HCT116 (cell line): ENCODE data around the gene CDH3. TPM values are rescaled to one million over a fixed set of nuclear protein-coding genes. Genes with fewer than 3 reads are reported as not detected.

Experiments used
- ATAC-seq: fragments of 200-7000 bp; cut with Tn5 transposase; 2 replicates; pipeline ENCODE4 v1.9.1; 2020; ENCODE audit warnings: mild to moderate bottlenecking, moderate library complexity
- BruUV-seq: library from RNA; stranded (reverse); fragments of 400-500 nt; replicated peaks from 2 replicates; lab custom pipeline; 2021; lab: Mats Ljungman, UMichigan
- CTCF ChIA-PET: fragments of 300-600 bp; sonication (Branson Sonifier 250); formaldehyde crosslinking; loops from one replicate; lab custom pipeline; 2021; ENCODE audit warnings: antibody characterized with exemption; lab: Charles Lee
- POLR2A ChIA-PET: fragments of 300-600, 350-600 bp; sonication (Branson Sonifier 250); formaldehyde crosslinking; loops from one replicate; lab custom pipeline; 2021; ENCODE audit warnings: antibody characterized with exemption; lab: Charles Lee
- RAD21 ChIA-PET, 2 experiments: fragments of 300-600 bp; sonication (Branson Sonifier 250); formaldehyde crosslinking; loops; one replicate each; lab custom pipeline; 2023; ENCODE audit warnings: low total read pairs in 2 of 2; ENCODE audit not compliant: uncharacterized antibody in 2 of 2, unreplicated experiment in 2 of 2, low non-redundant PET in 1 of 2; lab: Charles Lee
- DNase-seq: peaks from one replicate; pipeline ENCODE4 v3.0.0-alpha.2; 2010; ENCODE audit warnings: low read depth, low spot score
- H2AFZ ChIP-seq: fragments of 200-600 bp; shearing (Covaris generic), sonication (generic); 2 replicates; pipeline ENCODE4 v1.6.1; 2017; ENCODE audit warnings: low read depth, mixed run types, mixed read lengths, antibody characterized with exemption, low read length; ENCODE audit not compliant: poor library complexity, severe bottlenecking
- H3K27ac ChIP-seq: 2 replicates; pipeline ENCODE4 v1.5.1; 2012; ENCODE audit warnings: low read depth, low read length
- H3K27me3 ChIP-seq: fragments of 200-600 bp; sonication (generic); 2 replicates; pipeline ENCODE4 v1.6.1; 2016; ENCODE audit warnings: mixed run types, low read length, mixed read lengths; ENCODE audit not compliant: insufficient read depth
- H3K36me3 ChIP-seq, 2 experiments: fragments of 200-500 bp in 1 of 2; fragments of 200-600 bp in 1 of 2; sonication (Bioruptor generic) in 1 of 2; sonication (generic) in 1 of 2; 2 replicates each; pipeline versions ENCODE4 v1.5.1 to v1.6.1; 2014 to 2016; ENCODE audit warnings: low read length in 2 of 2, inconsistent platforms in 1 of 2, mixed read lengths in 1 of 2, mixed run types in 1 of 2; ENCODE audit not compliant: insufficient read depth in 2 of 2, control insufficient read depth in 1 of 2
- H3K4me1 ChIP-seq, 2 experiments: fragments of 200-600 bp in 1 of 2; sonication (generic) in 1 of 2; 2 replicates each; pipeline versions ENCODE4 v1.5.1 to v1.6.1; 2012 to 2017; ENCODE audit warnings: low read length in 2 of 2, inconsistent platforms in 1 of 2, mild to moderate bottlenecking in 1 of 2, mixed read lengths in 1 of 2, mixed run types in 1 of 2, moderate library complexity in 1 of 2; ENCODE audit not compliant: insufficient read depth in 2 of 2, control insufficient read depth in 1 of 2
- H3K4me2 ChIP-seq: fragments of 200-600 bp; sonication (generic); 2 replicates; pipeline ENCODE4 v1.6.1; 2017; ENCODE audit warnings: mixed run types, low read length, mixed read lengths
- H3K4me3 ChIP-seq, 2 experiments: fragments of 200-600 bp in 1 of 2; sonication (generic) in 1 of 2; replicated peaks in 1 of 2; 2 replicates each; pipeline ENCODE4 v1.5.1; 2011 to 2016; ENCODE audit warnings: low read length in 2 of 2, control low read depth in 1 of 2, low read depth in 1 of 2, mild to moderate bottlenecking in 1 of 2, mixed read lengths in 1 of 2, mixed run types in 1 of 2
- H3K79me2 ChIP-seq: fragments of 200-600 bp; sonication (generic); 2 replicates; pipeline ENCODE4 v1.6.1; 2017; ENCODE audit warnings: mild to moderate bottlenecking, mixed run types, low read length, moderate library complexity, mixed read lengths; ENCODE audit not compliant: insufficient read depth
- H3K9ac ChIP-seq: fragments of 200-600 bp; sonication (generic); 2 replicates; pipeline ENCODE4 v1.6.1; 2016; ENCODE audit warnings: low read length, mixed read lengths
- H3K9me2 ChIP-seq: fragments of 200-600 bp; sonication (generic), shearing (Covaris generic); 2 replicates; pipeline ENCODE4 v1.6.1; 2017; ENCODE audit warnings: mixed run types, mild to moderate bottlenecking, moderate library complexity; ENCODE audit not compliant: insufficient read depth
- H3K9me3 ChIP-seq, 2 experiments: fragments of 200-500 bp in 1 of 2; fragments of 200-600 bp in 1 of 2; sonication (Bioruptor generic) in 1 of 2; sonication (generic) in 1 of 2; 2 replicates each; pipeline ENCODE4 v1.6.1; 2014 to 2017; ENCODE audit warnings: low read length in 2 of 2, mixed read lengths in 2 of 2, inconsistent platforms in 1 of 2, low read depth in 1 of 2, mild to moderate bottlenecking in 1 of 2, mixed run types in 1 of 2, moderate library complexity in 1 of 2; ENCODE audit not compliant: control insufficient read depth in 1 of 2, insufficient read depth in 1 of 2
- H4K20me1 ChIP-seq: fragments of 200-600 bp; sonication (generic), shearing (Covaris generic); 2 replicates; pipeline ENCODE4 v1.6.1; 2017; ENCODE audit warnings: mixed run types, mild to moderate bottlenecking, moderate library complexity; ENCODE audit not compliant: insufficient read depth
- ATF3 ChIP-seq: IDR thresholded peaks from 2 replicates; pipeline ENCODE4 v1.6.1; 2012
- CEBPB ChIP-seq: IDR thresholded peaks from 2 replicates; pipeline ENCODE4 v1.6.1; 2012; ENCODE audit warnings: low read depth
- EGR1 ChIP-seq: IDR thresholded peaks from 2 replicates; pipeline ENCODE4 v1.6.1; 2012; ENCODE audit warnings: low read depth
- ELF1 ChIP-seq: IDR thresholded peaks from 2 replicates; pipeline ENCODE4 v1.6.1; 2012; ENCODE audit warnings: low read depth, borderline replicate concordance
- EZH2 ChIP-seq: fragments of 200-600 bp; sonication (generic); IDR thresholded peaks from 2 replicates; pipeline ENCODE4 v1.6.1; 2017; ENCODE audit warnings: antibody characterized with exemption, mixed run types
- EZH2phosphoT487 ChIP-seq: fragments of 200-600 bp; IDR thresholded peaks from 2 replicates; pipeline ENCODE4 v1.6.1; 2018; ENCODE audit warnings: antibody characterized with exemption, borderline replicate concordance
- FOSL1 ChIP-seq: IDR thresholded peaks from 2 replicates; pipeline ENCODE4 v1.6.1; 2012; ENCODE audit warnings: low read depth
- POLR2A ChIP-seq: IDR thresholded peaks from 2 replicates; pipeline ENCODE4 v1.7.0; 2011; ENCODE audit warnings: borderline replicate concordance; ENCODE audit not compliant: insufficient read depth, insufficient read length; ENCODE audit errors: extremely low read depth
- REST ChIP-seq: IDR thresholded peaks from 2 replicates; pipeline ENCODE4 v1.6.1; 2012; ENCODE audit warnings: low read depth
- SIN3A ChIP-seq: IDR thresholded peaks from 2 replicates; pipeline ENCODE4 v1.6.1; 2012; ENCODE audit warnings: low read depth
- SP1 ChIP-seq: IDR thresholded peaks from 2 replicates; pipeline ENCODE4 v1.6.1; 2012; ENCODE audit warnings: low read depth
- YY1 ChIP-seq: IDR thresholded peaks from 2 replicates; pipeline ENCODE4 v1.6.1; 2011; ENCODE audit warnings: low read length, low read depth, moderate library complexity, mild to moderate bottlenecking; ENCODE audit not compliant: insufficient replicate concordance; ENCODE audit errors: extremely low read depth
- intact Hi-C: fragments of 100-400 bp; cut with micrococcal nuclease; formaldehyde crosslinking; loops from 2 replicates; pipeline ENCODE4 v1.10.0; 2022
- total RNA-seq: library from RNA; stranded (reverse); gene quantifications from one replicate; pipeline ENCODE4 v1.2.1, GENCODE V29; 2021; ENCODE audit not compliant: unreplicated experiment
- TF ChIP-seq, protein P1 (sequence below): IDR thresholded peaks from 2 replicates; pipeline ENCODE4 v1.6.1; 2012
- TF ChIP-seq, protein P2 (sequence below): IDR thresholded peaks from 2 replicates; pipeline ENCODE4 v1.6.1; 2011; ENCODE audit warnings: mild to moderate bottlenecking, low read length, moderate library complexity; ENCODE audit not compliant: insufficient replicate concordance; ENCODE audit errors: extremely low read depth
- TF ChIP-seq, protein P3 (sequence below), 3 experiments: fragments of 200-600 bp in 1 of 3; sonication (generic) in 1 of 3; IDR thresholded peaks in 2 of 3; conservative IDR thresholded peaks in 1 of 3; 2 replicates each; pipeline ENCODE4 v1.5.1; 2012 to 2017; ENCODE audit warnings: low read depth in 2 of 3, low read length in 2 of 3, antibody characterized with exemption in 1 of 3, borderline replicate concordance in 1 of 3, control low read depth in 1 of 3, mild to moderate bottlenecking in 1 of 3, mixed read lengths in 1 of 3, mixed run types in 1 of 3, moderate library complexity in 1 of 3; ENCODE audit not compliant: insufficient read depth in 1 of 3

The CDH3 gene
- total RNA-seq, 1 experiment from 2014 or later = 94.7 TPM

- peak overlapping the region; percentile 86 for H3K4me2 ChIP-seq
- no peak for ATAC-seq
Measured at GRCh38 chr16:68731637-68732036, 86.5 kb downstream of the CDH3 start.

More at GRCh38 chr16:68731637-68732036, 86.5 kb downstream of the CDH3 start:
- TF ChIP-seq EZH2phosphoT487 = no peak
- TF ChIP-seq, protein P1, sequence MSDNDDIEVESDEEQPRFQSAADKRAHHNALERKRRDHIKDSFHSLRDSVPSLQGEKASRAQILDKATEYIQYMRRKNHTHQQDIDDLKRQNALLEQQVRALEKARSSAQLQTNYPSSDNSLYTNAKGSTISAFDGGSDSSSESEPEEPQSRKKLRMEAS = no peak
- TF ChIP-seq, protein P2, sequence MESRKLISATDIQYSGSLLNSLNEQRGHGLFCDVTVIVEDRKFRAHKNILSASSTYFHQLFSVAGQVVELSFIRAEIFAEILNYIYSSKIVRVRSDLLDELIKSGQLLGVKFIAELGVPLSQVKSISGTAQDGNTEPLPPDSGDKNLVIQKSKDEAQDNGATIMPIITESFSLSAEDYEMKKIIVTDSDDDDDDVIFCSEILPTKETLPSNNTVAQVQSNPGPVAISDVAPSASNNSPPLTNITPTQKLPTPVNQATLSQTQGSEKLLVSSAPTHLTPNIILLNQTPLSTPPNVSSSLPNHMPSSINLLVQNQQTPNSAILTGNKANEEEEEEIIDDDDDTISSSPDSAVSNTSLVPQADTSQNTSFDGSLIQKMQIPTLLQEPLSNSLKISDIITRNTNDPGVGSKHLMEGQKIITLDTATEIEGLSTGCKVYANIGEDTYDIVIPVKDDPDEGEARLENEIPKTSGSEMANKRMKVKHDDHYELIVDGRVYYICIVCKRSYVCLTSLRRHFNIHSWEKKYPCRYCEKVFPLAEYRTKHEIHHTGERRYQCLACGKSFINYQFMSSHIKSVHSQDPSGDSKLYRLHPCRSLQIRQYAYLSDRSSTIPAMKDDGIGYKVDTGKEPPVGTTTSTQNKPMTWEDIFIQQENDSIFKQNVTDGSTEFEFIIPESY = no peak
- TF ChIP-seq REST = no peak
- TF ChIP-seq SP1 = no peak
- no peak for TF ChIP-seq FOSL1
- no peak for TF ChIP-seq SIN3A
- no peak for TF ChIP-seq EGR1
- TF ChIP-seq CEBPB = no peak
- no peak for TF ChIP-seq ATF3
- TF ChIP-seq, protein P3, sequence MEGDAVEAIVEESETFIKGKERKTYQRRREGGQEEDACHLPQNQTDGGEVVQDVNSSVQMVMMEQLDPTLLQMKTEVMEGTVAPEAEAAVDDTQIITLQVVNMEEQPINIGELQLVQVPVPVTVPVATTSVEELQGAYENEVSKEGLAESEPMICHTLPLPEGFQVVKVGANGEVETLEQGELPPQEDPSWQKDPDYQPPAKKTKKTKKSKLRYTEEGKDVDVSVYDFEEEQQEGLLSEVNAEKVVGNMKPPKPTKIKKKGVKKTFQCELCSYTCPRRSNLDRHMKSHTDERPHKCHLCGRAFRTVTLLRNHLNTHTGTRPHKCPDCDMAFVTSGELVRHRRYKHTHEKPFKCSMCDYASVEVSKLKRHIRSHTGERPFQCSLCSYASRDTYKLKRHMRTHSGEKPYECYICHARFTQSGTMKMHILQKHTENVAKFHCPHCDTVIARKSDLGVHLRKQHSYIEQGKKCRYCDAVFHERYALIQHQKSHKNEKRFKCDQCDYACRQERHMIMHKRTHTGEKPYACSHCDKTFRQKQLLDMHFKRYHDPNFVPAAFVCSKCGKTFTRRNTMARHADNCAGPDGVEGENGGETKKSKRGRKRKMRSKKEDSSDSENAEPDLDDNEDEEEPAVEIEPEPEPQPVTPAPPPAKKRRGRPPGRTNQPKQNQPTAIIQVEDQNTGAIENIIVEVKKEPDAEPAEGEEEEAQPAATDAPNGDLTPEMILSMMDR (IDR thresholded peaks at IDR 0.05 in 2 of 3, conservative IDR thresholded peaks at IDR 0.05 in 1 of 3; ENCODE audit: borderline replicate concordance in 1 of 3, insufficient read depth in 1 of 3, low read depth in 2 of 3, low read length in 2 of 3) = no peak
- TF ChIP-seq ELF1 = no peak
- TF ChIP-seq POLR2A = no peak
- TF ChIP-seq YY1 = no peak
- TF ChIP-seq EZH2 = no peak
- TF ChIP-seq, all 23 proteins: peak for 0
- no peaks in the 10 kb centered on the region for H4K20me1 ChIP-seq
- BruUV-seq = no TSS peak
- H2AFZ ChIP-seq = peak overlapping the region; percentile 77
- DNase-seq = no peak
- POLR2A ChIA-PET = no interaction called here
- H3K36me3 ChIP-seq = no peaks in the 10 kb centered on the region
- no peaks in the 10 kb centered on the region for H3K79me2 ChIP-seq
- H3K27ac ChIP-seq = peak overlapping the region; percentile 45; the same call in 1 of the 2 replicates
- H3K27me3 ChIP-seq = no peaks in the 10 kb centered on the region
- RAD21 ChIA-PET = no interaction called here
- no peaks in the 10 kb centered on the region for H3K9me2 ChIP-seq
- H3K4me1 ChIP-seq = peaks cover 16 to 23% of the 10 kb centered on the region in 2 experiments
- intact Hi-C loops = no loop called here
- no peaks in the 10 kb centered on the region for H3K9me3 ChIP-seq
- peak overlapping the region; percentile 41; the same call in 1 of the 2 replicates for H3K9ac ChIP-seq
- CTCF ChIA-PET = no interaction called here
- peak overlapping the region in 1 of 2 experiments; percentile 46; a peak in 1 of 4 replicates for H3K4me3 ChIP-seq
